HG02759 (cell line): Measurements from ENCODE around the gene LMAN2L.

ENCODE experiments used
- ATAC-seq: cut with Tn5 transposase; IDR thresholded peaks from one replicate; pipeline ENCODE4 v1.9.1; 2021; ENCODE audit warnings: mild to moderate bottlenecking, moderate library complexity; ENCODE audit not compliant: unreplicated experiment

LMAN2L gene

GRCh38 chr2:96739633-96740428 lies at the start of gene LMAN2L:
LMAN2L (minus strand) TSS chr2:96740064; CDS start chr2:96740040, 24 bp downstream.
- ATAC-seq, result peak; percentile 99

- ATAC-seq, result no peak
Observed at GRCh38 chr2:96789245-96789617, 49.4 kb upstream of the LMAN2L start.

- ATAC-seq, result no peak
Observed at GRCh38 chr2:96788442-96789244, 48.8 kb upstream of the LMAN2L start.

GRCh38 chr2:96787411-96787810 lies 47.5 kb upstream of the LMAN2L start:
- ATAC-seq, result no peak

DNA sequence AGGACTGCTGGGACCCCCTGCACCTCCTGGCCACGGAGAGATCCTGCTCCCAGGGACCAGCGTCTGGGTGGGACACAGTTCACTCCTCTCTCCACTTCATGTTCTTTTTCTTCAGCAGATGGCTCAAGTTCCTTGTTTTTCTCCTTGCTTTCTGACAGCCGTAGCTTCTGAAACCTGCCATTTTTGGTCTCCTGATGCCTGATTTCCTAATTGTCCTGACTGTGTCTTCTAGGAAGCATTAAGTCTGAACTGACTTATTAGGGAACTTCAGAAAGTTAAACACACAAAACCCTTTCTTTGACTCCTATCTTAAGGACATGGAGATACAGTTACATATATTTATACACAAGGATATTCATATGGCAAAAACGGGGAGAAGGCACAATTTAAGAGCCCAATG lies 43.5 kb upstream of the LMAN2L start:
- no peak for ATAC-seq

DNA sequence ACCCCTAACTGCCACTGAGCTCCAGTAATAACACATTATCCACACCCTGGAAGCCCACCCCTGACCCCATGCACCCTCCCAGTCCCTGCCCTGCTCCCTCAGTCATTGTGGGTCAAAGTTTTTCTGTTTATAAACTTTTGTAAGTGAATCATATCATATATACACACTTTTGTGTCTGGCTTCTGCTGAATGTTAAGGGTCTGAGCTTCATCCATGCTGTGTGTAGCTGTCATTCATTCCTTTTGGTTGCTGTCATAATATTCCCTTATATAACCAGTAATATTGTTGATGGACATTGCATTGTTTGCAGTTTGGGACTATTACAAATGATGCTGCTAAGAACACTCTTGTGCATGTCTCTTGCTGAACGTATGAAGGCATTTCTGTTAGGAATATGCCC lies 35.3 kb upstream of the LMAN2L start:
- ATAC-seq, result no peak

DNA sequence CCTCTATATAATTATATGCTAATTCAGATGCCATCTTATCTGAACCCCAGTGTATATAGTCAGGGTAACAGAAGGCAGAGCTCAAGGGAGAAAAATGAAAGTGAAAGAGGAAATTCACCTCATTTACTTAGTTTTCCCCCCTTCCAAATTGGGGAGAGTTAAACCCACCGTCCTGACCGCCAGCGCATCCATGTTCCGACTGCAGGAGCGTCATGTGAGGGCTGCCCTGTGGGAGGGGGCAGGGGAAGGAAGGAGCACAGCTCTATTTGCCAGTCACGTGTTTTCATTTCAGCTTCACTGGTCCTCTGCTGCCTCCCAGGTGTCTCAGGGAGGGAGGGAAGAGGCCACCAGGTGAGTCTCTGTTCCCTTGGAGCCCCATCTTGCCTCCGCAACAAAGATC lies 34.1 kb upstream of the LMAN2L start:
- peak; percentile 33 for ATAC-seq

- peak; percentile 51 for ATAC-seq
Observed at GRCh38 chr2:96772903-96773671, 33.2 kb upstream of the LMAN2L start.

DNA sequence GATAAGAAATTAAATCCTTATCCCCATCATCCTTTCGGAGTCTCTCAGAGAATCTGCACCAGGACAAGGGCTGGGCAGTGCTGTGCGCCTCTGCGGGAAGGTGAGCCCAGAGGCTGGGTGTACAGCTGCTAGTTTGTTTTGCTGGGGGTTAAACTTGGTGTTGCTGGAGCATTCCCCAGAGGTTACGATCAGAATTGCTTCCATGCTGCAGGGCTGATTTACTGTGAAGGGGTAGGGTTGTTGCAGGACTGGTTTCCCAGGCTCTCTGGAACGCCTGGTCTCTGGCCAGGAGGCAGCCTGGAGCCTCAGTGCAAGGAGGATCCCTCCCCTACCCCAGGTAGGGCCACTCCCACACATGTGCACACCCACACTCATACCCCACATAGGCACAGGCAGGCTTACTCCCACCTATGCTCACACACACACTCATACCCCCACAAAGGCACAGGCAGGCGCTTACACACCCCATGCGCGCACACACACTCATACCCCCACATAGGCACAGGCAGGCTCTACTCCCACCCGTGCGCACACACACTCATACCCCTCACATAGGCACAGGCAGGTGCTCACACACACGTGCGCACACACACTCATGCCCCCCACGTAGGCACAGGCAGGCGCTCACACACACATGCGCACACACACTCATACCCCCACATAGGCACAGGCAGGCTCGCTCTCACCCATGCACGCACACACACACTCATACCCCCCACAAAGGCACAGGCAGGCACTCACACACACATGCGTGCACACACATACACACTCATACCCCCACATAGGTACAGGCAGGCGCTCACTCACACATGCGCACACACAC lies 32.1 kb upstream of the LMAN2L start:
- no peak for ATAC-seq

GRCh38 chr2:96770442-96771202 lies 30.8 kb upstream of the LMAN2L start:
- no peak for ATAC-seq

- no peak for ATAC-seq
Observed at GRCh38 chr2:96769814-96770213, 29.9 kb upstream of the LMAN2L start.

GRCh38 chr2:96768083-96768561 lies 28.3 kb upstream of the LMAN2L start:
- ATAC-seq, result peak; percentile 45

DNA sequence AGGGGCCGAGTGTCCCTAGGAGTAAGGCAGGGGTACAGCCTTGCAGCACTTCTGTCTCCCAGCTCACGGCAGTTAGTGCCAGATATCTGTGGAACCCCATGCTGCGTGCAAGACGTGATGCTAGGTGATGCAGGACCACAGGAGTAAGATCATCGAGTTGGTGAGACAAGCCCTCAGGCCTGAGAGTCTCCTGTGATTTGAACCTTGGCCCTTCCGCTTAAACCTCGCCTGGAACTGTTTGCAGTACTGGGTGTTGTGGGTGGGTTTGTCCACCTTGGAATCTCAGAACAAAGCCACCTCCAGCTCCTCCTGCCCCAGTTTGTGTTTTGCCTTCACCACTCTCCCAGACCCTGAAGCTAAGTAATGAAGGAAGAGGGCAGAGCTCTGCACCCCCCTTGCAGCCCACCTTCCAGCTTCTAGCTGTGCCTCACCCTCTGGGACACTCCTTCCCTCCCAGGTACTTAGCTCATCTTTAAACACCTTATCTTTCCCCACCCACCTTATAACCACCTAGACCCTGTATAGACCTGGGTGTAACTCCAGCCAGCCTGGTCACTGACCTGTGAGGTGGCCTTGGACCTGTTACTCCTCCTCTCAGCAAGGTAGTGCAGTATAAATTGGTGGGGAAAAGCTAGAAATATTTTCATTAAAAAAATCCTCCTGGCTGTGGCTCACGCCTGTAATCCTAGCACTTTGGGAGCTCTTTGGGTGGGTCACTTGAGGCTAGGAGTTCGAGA lies 27.4 kb upstream of the LMAN2L start:
- no peak for ATAC-seq

DNA sequence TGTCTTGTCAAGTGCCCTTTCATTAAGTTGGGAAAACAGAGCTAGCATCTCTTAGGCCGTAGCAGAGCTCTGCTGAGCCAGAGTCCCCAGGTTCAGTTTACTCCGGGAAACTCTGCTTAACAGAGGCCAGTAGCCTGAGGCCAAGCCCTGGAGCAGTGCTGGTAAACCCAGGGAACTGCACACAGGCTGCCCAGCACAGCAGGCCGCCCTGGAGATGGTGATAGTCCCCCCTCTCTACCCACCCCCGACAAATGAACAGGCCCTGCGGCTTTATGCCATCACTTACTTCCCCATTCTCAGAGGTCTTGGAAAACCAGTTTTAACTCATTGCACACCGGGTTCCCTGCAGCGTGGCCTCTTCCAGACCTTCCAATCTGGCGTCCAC lies 24.4 kb upstream of the LMAN2L start:
- no peak for ATAC-seq

- no peak for ATAC-seq
Observed at GRCh38 chr2:96763511-96764252, 23.8 kb upstream of the LMAN2L start.

GRCh38 chr2:96762529-96763311 lies 22.9 kb upstream of the LMAN2L start:
- ATAC-seq, result no peak

- peak; percentile 9 for ATAC-seq
Observed at GRCh38 chr2:96760986-96761832, 21.3 kb upstream of the LMAN2L start.
